SU-DHL-6 (cell line): ENCODE data around the gene MTMR11.

Experiments
- H2AFZ ChIP-seq: fragments of 200-600 bp; sonication (generic); 2 replicates; pipeline ENCODE4 v1.6.1; 2014; ENCODE audit warnings: low read depth, mild to moderate bottlenecking, moderate library complexity, mixed read lengths, antibody characterized with exemption, low read length; ENCODE audit not compliant: severe bottlenecking
- H3F3A ChIP-seq: fragments of 200-600 bp; shearing (Covaris generic); 2 replicates; pipeline ENCODE4 v1.6.0; 2016; ENCODE audit warnings: antibody characterized with exemption, mild to moderate bottlenecking; ENCODE audit not compliant: insufficient read depth
- H3K27ac ChIP-seq: fragments of 200-600 bp; sonication (generic); 2 replicates; pipeline ENCODE4 v1.5.1; 2016; ENCODE audit warnings: low read depth, mild to moderate bottlenecking, low read length, moderate library complexity, mixed read lengths
- H3K27me3 ChIP-seq: fragments of 200-600 bp; sonication (generic), shearing (Covaris generic); 2 replicates; pipeline ENCODE4 v1.6.0; 2014; ENCODE audit warnings: mild to moderate bottlenecking, low read length
- H3K36me3 ChIP-seq: fragments of 200-600 bp; sonication (generic); 2 replicates; pipeline ENCODE4 v1.6.1; 2014; ENCODE audit warnings: mild to moderate bottlenecking, low read length, mixed read lengths
- H3K4me2 ChIP-seq: fragments of 300-600, 200-600 bp; shearing (Covaris generic), sonication (generic); 2 replicates; pipeline ENCODE4 v1.6.0; 2014; ENCODE audit warnings: low read length, low read depth, mild to moderate bottlenecking; ENCODE audit not compliant: poor library complexity, severe bottlenecking
- H3K4me3 ChIP-seq: fragments of 200-600 bp; sonication (generic); 2 replicates; pipeline ENCODE4 v1.5.1; 2014; ENCODE audit warnings: antibody characterized with exemption, low read length, mild to moderate bottlenecking, mixed read lengths; ENCODE audit not compliant: insufficient read depth, poor library complexity, severe bottlenecking
- H3K79me2 ChIP-seq: fragments of 200-600 bp; sonication (generic); 2 replicates; pipeline ENCODE4 v1.6.1; 2014; ENCODE audit warnings: mild to moderate bottlenecking, low read length, moderate library complexity; ENCODE audit not compliant: insufficient read depth
- H3K9ac ChIP-seq: fragments of 200-600 bp; sonication (generic); 2 replicates; pipeline ENCODE4 v1.7.0; 2014; ENCODE audit warnings: mild to moderate bottlenecking, low read length
- H3K9me2 ChIP-seq: fragments of 200-600 bp; sonication (generic); replicated peaks from 2 replicates; pipeline ENCODE4 v1.6.1; 2014; ENCODE audit warnings: low read length; ENCODE audit not compliant: insufficient read depth
- H3K9me3 ChIP-seq: fragments of 200-600 bp; sonication (generic); 2 replicates; pipeline ENCODE4 v1.6.1; 2014; ENCODE audit warnings: low read length, mixed read lengths; ENCODE audit not compliant: insufficient read depth
- H4K20me1 ChIP-seq: fragments of 200-600 bp; sonication (generic); 2 replicates; pipeline ENCODE4 v1.6.1; 2014; ENCODE audit warnings: low read depth, mild to moderate bottlenecking, antibody characterized with exemption, low read length, moderate library complexity, mixed read lengths
- CTCF ChIP-seq: fragments of 200-600 bp; sonication (generic); IDR thresholded peaks from one replicate; pipeline ENCODE4 v1.5.1; 2017; ENCODE audit warnings: antibody characterized with exemption, mild to moderate bottlenecking, low read length, moderate library complexity; ENCODE audit not compliant: insufficient read depth, poor library complexity, severe bottlenecking
- EZH2phosphoT487 ChIP-seq: fragments of 200-600 bp; sonication (generic), shearing (Covaris generic); conservative IDR thresholded peaks from 2 replicates; pipeline ENCODE4 v1.6.1; 2018; ENCODE audit warnings: mild to moderate bottlenecking, antibody characterized with exemption, low read length, moderate library complexity, mixed read lengths

MTMR11 gene

GRCh38 chr1:149967041-149967440 is 30.4 kb upstream of the MTMR11 start:
- H3K9me2 ChIP-seq, result no peaks in the 10 kb centered on the region
- no peak overlapping the region for H3K4me2 ChIP-seq
- TF ChIP-seq CTCF (no peak), EZH2phosphoT487 (no peak)
- no peak overlapping the region for H3K4me3 ChIP-seq
- H3K9me3 ChIP-seq, result no peaks in the 10 kb centered on the region
- no peaks in the 10 kb centered on the region for H3K79me2 ChIP-seq
- H3K27me3 ChIP-seq, result no peaks in the 10 kb centered on the region
- H3K9ac ChIP-seq, result no peak overlapping the region
- H2AFZ ChIP-seq, result no peak overlapping the region
- H4K20me1 ChIP-seq, result no peaks in the 10 kb centered on the region
- H3K27ac ChIP-seq, result no peak overlapping the region
- H3F3A ChIP-seq, result no peaks in the 10 kb centered on the region
- no peaks in the 10 kb centered on the region for H3K36me3 ChIP-seq

GRCh38 chr1:149966405-149966804 is 29.7 kb upstream of the MTMR11 start:
- H4K20me1 ChIP-seq, result no peaks in the 10 kb centered on the region
- no peaks in the 10 kb centered on the region for H3K79me2 ChIP-seq
- no peaks in the 10 kb centered on the region for H3K36me3 ChIP-seq
- no peaks in the 10 kb centered on the region for H3K27me3 ChIP-seq
- no peak overlapping the region for H3K9ac ChIP-seq
- no peak overlapping the region for H3K4me2 ChIP-seq
- H2AFZ ChIP-seq, result no peak overlapping the region
- no peaks in the 10 kb centered on the region for H3K9me2 ChIP-seq
- no peak for TF ChIP-seq CTCF
- no peak for TF ChIP-seq EZH2phosphoT487
- H3K27ac ChIP-seq, result no peak overlapping the region
- no peaks in the 10 kb centered on the region for H3K9me3 ChIP-seq
- H3K4me3 ChIP-seq, result no peak overlapping the region
- no peaks in the 10 kb centered on the region for H3F3A ChIP-seq

GRCh38 chr1:149965440-149965839 is 28.8 kb upstream of the MTMR11 start:
- no peaks in the 10 kb centered on the region for H3K27me3 ChIP-seq
- no peaks in the 10 kb centered on the region for H3K9me3 ChIP-seq
- H3K27ac ChIP-seq, result no peak overlapping the region
- H3K4me2 ChIP-seq, result no peak overlapping the region
- no peak overlapping the region for H3K9ac ChIP-seq
- H4K20me1 ChIP-seq, result no peaks in the 10 kb centered on the region
- H2AFZ ChIP-seq, result no peak overlapping the region
- no peaks in the 10 kb centered on the region for H3K9me2 ChIP-seq
- H3K4me3 ChIP-seq, result no peak overlapping the region
- no peaks in the 10 kb centered on the region for H3K36me3 ChIP-seq
- TF ChIP-seq EZH2phosphoT487, result no peak
- TF ChIP-seq CTCF, result no peak
- H3F3A ChIP-seq, result no peaks in the 10 kb centered on the region
- no peaks in the 10 kb centered on the region for H3K79me2 ChIP-seq

GRCh38 chr1:149963358-149963757 is 26.7 kb upstream of the MTMR11 start:
- TF ChIP-seq CTCF, result no peak
- no peak for TF ChIP-seq EZH2phosphoT487
- Histone ChIP-seq H3K79me2 (no peaks in the 10 kb centered on the region), H3K36me3 (no peaks in the 10 kb centered on the region), H3K9ac (no peak overlapping the region), H2AFZ (no peak overlapping the region), H3K9me3 (no peaks in the 10 kb centered on the region), H3K4me2 (no peak overlapping the region), H3K9me2 (no peaks in the 10 kb centered on the region), H3F3A (no peaks in the 10 kb centered on the region), H3K27ac (no peak overlapping the region), H3K27me3 (no peaks in the 10 kb centered on the region), H4K20me1 (no peaks in the 10 kb centered on the region), H3K4me3 (no peak overlapping the region)
